Panc1 (cell line): Measurements from ENCODE around the gene IL4.

ENCODE experiments used
- CTCF ChIP-seq: fragments of 450-650 bp; IDR thresholded peaks from 2 replicates; pipeline ENCODE4 v1.5.1; 2017; ENCODE audit warnings: mild to moderate bottlenecking
- POLR2AphosphoS5 ChIP-seq: IDR thresholded peaks from 2 replicates; pipeline ENCODE4 v1.6.1; 2012; ENCODE audit warnings: mild to moderate bottlenecking, low read depth, low read length, moderate library complexity
- REST ChIP-seq, 2 experiments: IDR thresholded peaks; 2 replicates each; pipeline ENCODE4 v1.6.1; 2011 to 2012; ENCODE audit warnings: low read depth in 2 of 2, control low read depth in 1 of 2, low read length in 1 of 2, mild to moderate bottlenecking in 1 of 2, moderate library complexity in 1 of 2; ENCODE audit not compliant: insufficient read depth in 1 of 2
- SIN3A ChIP-seq: IDR thresholded peaks from 2 replicates; pipeline ENCODE4 v1.6.1; 2012; ENCODE audit warnings: low read depth, mild to moderate bottlenecking, low read length, moderate library complexity, borderline replicate concordance; ENCODE audit not compliant: insufficient read depth
- TCF7L2 ChIP-seq: IDR thresholded peaks from 2 replicates; pipeline ENCODE4 v1.6.1; 2011; ENCODE audit warnings: mild to moderate bottlenecking, low read depth, low read length, inconsistent platforms

GRCh38 chr5:132627470-132627869 lies 46.3 kb upstream of the IL4 start:
- TF ChIP-seq CTCF (no peak), POLR2AphosphoS5 (no peak), REST (IDR thresholded peaks at IDR 0.05; ENCODE audit: insufficient read depth in 1 of 2, low read depth in 2 of 2, low read length in 1 of 2) (no peak), SIN3A (no peak), TCF7L2 (no peak)
